Activated CD8-positive, alpha-beta T cell treated with anti-CD3 and anti-CD28 coated beads for 36 hours (primary cell): ENCODE data around the gene GSAP. TPM values are rescaled to one million over a fixed set of nuclear protein-coding genes. Genes with fewer than 3 reads are reported as not detected.

Experiments
- ATAC-seq: fragments of 200-7000 bp; cut with Tn5 transposase; one replicate; pipeline ENCODE4 v1.10.0; 2021; ENCODE audit warnings: mild to moderate bottlenecking, moderate library complexity
- CTCF ChIA-PET: fragments of 350-600 bp; sonication (Branson Sonifier 250); formaldehyde crosslinking; loops from one replicate; lab custom pipeline; 2021; ENCODE audit warnings: antibody characterized with exemption; lab: Charles Lee
- POLR2A ChIA-PET: fragments of 350-600 bp; sonication (Branson Sonifier 250); formaldehyde crosslinking; loops from one replicate; lab custom pipeline; 2021; ENCODE audit warnings: antibody characterized with exemption; lab: Charles Lee
- DNase-seq: peaks from one replicate; pipeline ENCODE4 v3.0.0-alpha.2; 2020
- H3K27ac Mint-ChIP-seq: one replicate; pipeline ENCODE4 v1.8.0; 2021; ENCODE audit warnings: mild to moderate bottlenecking, mixed read lengths
- H3K27me3 Mint-ChIP-seq: one replicate; pipeline ENCODE4 v1.8.0; 2021; ENCODE audit warnings: mixed read lengths
- H3K36me3 Mint-ChIP-seq: one replicate; pipeline ENCODE4 v1.8.0; 2021; ENCODE audit warnings: low read depth, mixed read lengths
- H3K4me1 Mint-ChIP-seq: one replicate; pipeline ENCODE4 v1.8.0; 2021; ENCODE audit warnings: low read depth, mixed read lengths
- H3K4me3 Mint-ChIP-seq: one replicate; pipeline ENCODE4 v1.8.0; 2021; ENCODE audit warnings: mild to moderate bottlenecking, moderate library complexity, mixed read lengths
- H3K9me3 Mint-ChIP-seq: one replicate; pipeline ENCODE4 v1.8.0; 2021; ENCODE audit warnings: mixed read lengths
- intact Hi-C: fragments of 100-400 bp; cut with micrococcal nuclease; formaldehyde crosslinking; loops from one replicate; pipeline ENCODE4 v1.10.0; 2022
- total RNA-seq, 2 experiments: library from RNA; stranded (reverse); gene quantifications; one replicate each; pipeline ENCODE4 v1.2.3, GENCODE V29; 2021
- TF ChIP-seq, protein P1 (sequence below): fragments of 200-600 bp; IDR thresholded peaks from one replicate; pipeline ENCODE4 v1.8.0; 2022; ENCODE audit warnings: antibody characterized with exemption, mild to moderate bottlenecking

GSAP gene
- total RNA-seq, 2 experiments from 2014 or later, result 1.9 to 3.0 TPM

DNA sequence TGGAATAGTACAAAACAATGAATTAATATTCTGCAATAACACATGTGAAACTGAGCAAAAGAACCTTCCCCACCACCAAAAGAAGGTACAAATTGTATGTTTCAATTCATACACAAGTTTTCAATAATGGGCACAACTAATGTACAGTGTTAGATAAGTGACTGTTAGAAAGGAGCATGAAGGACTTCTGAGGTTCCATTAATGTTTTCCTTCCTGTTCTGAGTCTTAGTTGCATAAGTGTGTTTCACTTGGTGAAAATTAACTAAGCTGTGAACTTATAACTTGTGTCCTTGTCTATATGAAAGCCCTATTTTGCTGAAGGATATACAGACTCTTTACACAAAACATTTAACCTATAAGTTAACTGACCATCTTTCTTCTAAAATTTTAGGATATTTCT lies 8.2 kb downstream of the GSAP start:
- ATAC-seq, result no peak
- intact Hi-C loops, result no loop called here

DNA sequence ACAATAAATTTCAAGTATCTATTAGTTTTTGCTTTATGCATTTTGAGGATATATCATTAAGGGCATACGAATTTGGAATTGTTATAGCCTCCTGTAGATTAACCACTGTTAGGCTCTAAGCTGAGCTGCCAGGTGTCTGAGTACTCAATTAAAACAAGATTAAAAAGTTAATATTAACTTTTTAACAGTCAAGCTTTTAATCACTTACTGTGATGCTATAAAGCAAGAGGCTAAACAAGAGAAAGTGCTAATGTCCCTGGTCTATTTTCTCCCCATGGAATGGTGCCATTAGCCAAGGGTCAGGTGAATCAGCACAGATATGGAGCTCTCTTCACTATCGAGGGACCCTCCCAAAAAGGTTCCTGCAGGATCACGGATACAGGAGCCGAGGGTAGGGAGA lies 9.7 kb downstream of the GSAP start:
- ChIA-PET POLR2A (no interaction called here), CTCF (interaction anchor here (1.4 kb wide), 1 partner anchor 8 kb away, joined by 3 read pairs; no protein-coding TSS in a partner anchor)
- Mint-ChIP-seq H3K9me3 (no peaks in the 10 kb centered on the region), H3K36me3 (peaks cover 2% of the 10 kb centered on the region), H3K4me1 (peaks cover 2% of the 10 kb centered on the region), H3K27me3 (no peaks in the 10 kb centered on the region), H3K27ac (no peak overlapping the region), H3K4me3 (no peak overlapping the region)
- intact Hi-C loops, result no loop called here
- no peak for DNase-seq
- TF ChIP-seq, protein P1, sequence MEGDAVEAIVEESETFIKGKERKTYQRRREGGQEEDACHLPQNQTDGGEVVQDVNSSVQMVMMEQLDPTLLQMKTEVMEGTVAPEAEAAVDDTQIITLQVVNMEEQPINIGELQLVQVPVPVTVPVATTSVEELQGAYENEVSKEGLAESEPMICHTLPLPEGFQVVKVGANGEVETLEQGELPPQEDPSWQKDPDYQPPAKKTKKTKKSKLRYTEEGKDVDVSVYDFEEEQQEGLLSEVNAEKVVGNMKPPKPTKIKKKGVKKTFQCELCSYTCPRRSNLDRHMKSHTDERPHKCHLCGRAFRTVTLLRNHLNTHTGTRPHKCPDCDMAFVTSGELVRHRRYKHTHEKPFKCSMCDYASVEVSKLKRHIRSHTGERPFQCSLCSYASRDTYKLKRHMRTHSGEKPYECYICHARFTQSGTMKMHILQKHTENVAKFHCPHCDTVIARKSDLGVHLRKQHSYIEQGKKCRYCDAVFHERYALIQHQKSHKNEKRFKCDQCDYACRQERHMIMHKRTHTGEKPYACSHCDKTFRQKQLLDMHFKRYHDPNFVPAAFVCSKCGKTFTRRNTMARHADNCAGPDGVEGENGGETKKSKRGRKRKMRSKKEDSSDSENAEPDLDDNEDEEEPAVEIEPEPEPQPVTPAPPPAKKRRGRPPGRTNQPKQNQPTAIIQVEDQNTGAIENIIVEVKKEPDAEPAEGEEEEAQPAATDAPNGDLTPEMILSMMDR, result no peak
- ATAC-seq, result no peak

More for the DNA sequence above, 8.2 kb downstream of the GSAP start:
- no peaks in the 10 kb centered on the region for H3K9me3 Mint-ChIP-seq
- peaks cover 2% of the 10 kb centered on the region for H3K36me3 Mint-ChIP-seq
- H3K27me3 Mint-ChIP-seq, result no peaks in the 10 kb centered on the region
- TF ChIP-seq, protein P1, result no peak
- H3K4me1 Mint-ChIP-seq, result peaks cover 2% of the 10 kb centered on the region
- ChIA-PET POLR2A (no interaction called here), CTCF (no interaction called here)
- H3K27ac Mint-ChIP-seq, result no peak overlapping the region
- H3K4me3 Mint-ChIP-seq, result no peak overlapping the region
- no peak for DNase-seq

DNA sequence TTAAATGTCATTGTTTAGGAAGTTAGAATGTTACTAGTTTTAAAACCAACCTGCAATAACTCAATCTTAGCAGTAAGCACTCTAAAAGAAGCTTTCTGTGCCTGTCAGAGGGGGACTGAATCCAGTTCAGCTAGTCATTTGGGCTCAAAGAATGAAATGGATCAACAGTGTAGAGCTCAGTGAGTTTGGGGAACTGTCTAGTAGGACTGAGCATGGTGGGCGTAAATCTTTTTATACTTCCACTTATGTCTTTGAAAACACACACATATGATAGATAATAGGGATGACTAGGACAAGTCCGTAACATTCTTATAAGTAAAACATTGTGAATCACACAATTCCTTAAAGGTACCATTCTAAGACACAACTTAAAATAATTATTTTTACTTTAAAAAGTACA lies 11.5 kb downstream of the GSAP start:
- CTCF ChIA-PET, result interaction anchor here (0.8 to 1.4 kb wide), 2 partner anchors 10 to 14 kb away, joined by 3 to 6 read pairs; no protein-coding TSS in a partner anchor
- no peak overlapping the region for H3K27ac Mint-ChIP-seq
- TF ChIP-seq, protein P1, result no peak

DNA sequence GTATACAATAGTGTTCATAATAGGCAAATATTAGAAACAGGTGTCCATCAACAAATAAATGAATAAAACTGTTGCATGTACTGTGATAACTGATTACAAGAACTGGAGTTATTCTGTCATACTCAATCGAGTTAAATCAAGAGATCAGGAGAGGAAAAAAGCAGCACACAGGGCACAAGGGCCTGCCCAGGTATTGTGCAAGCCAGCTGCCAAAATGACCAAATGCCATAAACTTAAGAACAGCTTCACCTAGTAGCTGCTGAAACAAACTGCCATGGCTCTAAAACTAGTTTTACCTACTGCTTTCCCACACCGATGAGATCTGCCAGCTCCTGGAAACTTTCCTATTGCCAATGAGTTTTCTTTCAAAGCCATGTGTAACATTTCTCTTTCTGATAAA lies 12.2 kb downstream of the GSAP start:
- intact Hi-C loops, result no loop called here
- Mint-ChIP-seq H3K27me3 (no peaks in the 10 kb centered on the region), H3K36me3 (peaks cover 2% of the 10 kb centered on the region), H3K4me1 (peaks cover 4% of the 10 kb centered on the region), H3K27ac (no peak overlapping the region), H3K4me3 (no peak overlapping the region), H3K9me3 (no peaks in the 10 kb centered on the region)
- no peak for DNase-seq
- no peak for ATAC-seq
- ChIA-PET POLR2A (no interaction called here), CTCF (interaction anchor here (1.4 kb wide), 1 partner anchor 11 kb away, joined by 6 read pairs; no protein-coding TSS in a partner anchor)
- TF ChIP-seq, protein P1, result no peak

More for the DNA sequence above, 11.5 kb downstream of the GSAP start:
- DNase-seq (no peak), ATAC-seq (no peak)
- POLR2A ChIA-PET, result no interaction called here
- intact Hi-C loops, result no loop called here
- Mint-ChIP-seq H3K36me3 (peaks cover 2% of the 10 kb centered on the region), H3K4me1 (peaks cover 4% of the 10 kb centered on the region), H3K4me3 (no peak overlapping the region), H3K27me3 (no peaks in the 10 kb centered on the region), H3K9me3 (no peaks in the 10 kb centered on the region)

DNA sequence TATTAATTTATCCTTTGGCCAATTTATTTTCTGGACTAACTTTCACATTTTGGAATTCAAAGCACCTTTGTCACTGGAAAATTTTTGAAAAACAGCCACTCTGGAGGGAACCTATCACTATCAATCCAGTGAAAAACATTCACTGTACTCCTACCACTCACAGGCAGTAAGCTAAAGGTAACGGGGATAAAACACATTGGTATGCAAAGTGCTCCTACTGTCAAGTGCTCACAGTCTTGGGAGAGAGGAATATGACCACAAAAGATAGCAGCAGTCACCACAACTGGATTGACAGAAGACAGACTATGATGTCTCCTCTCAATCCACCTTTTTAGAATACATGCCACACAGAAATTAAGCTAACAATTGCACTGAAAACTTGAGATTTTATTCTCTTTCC lies 13.3 kb downstream of the GSAP start:
- Mint-ChIP-seq H3K27me3 (no peaks in the 10 kb centered on the region), H3K4me3 (no peak overlapping the region), H3K27ac (no peak overlapping the region), H3K9me3 (no peaks in the 10 kb centered on the region), H3K36me3 (peaks cover 2% of the 10 kb centered on the region), H3K4me1 (peaks cover 4% of the 10 kb centered on the region)
- intact Hi-C loops, result no loop called here
- ChIA-PET POLR2A (interaction anchor here (1.4 kb wide), 1 partner anchor 12 kb away, joined by 6 read pairs; no protein-coding TSS in a partner anchor), CTCF (interaction anchor here (1.7 kb wide), 1 partner anchor 9 kb away, joined by 3 read pairs; no protein-coding TSS in a partner anchor)
- DNase-seq (no peak), ATAC-seq (no peak)
- TF ChIP-seq, protein P1, result no peak
